Measurements from ENCODE around the gene CD276.

GRCh38 chr15:73699249-73700040 is 15.3 kb downstream of the CD276 start:
- TF ChIP-seq, protein P1, sequence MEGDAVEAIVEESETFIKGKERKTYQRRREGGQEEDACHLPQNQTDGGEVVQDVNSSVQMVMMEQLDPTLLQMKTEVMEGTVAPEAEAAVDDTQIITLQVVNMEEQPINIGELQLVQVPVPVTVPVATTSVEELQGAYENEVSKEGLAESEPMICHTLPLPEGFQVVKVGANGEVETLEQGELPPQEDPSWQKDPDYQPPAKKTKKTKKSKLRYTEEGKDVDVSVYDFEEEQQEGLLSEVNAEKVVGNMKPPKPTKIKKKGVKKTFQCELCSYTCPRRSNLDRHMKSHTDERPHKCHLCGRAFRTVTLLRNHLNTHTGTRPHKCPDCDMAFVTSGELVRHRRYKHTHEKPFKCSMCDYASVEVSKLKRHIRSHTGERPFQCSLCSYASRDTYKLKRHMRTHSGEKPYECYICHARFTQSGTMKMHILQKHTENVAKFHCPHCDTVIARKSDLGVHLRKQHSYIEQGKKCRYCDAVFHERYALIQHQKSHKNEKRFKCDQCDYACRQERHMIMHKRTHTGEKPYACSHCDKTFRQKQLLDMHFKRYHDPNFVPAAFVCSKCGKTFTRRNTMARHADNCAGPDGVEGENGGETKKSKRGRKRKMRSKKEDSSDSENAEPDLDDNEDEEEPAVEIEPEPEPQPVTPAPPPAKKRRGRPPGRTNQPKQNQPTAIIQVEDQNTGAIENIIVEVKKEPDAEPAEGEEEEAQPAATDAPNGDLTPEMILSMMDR (conservative IDR thresholded peaks at IDR 0.05; ENCODE audit: low read length) = no peak
- TF ChIP-seq EZH2phosphoT487 (IDR thresholded peaks at IDR 0.05; ENCODE audit: borderline replicate concordance, low read depth, low read length) = no peak

All from OCI-LY7 (cell line).